Activated CD8-positive, alpha-beta memory T cell treated with anti-CD3 and anti-CD28 coated beads for 4 hours (primary cell): Measurements from ENCODE around the gene MRPL45.
A peak's percentile ranks its signal among the peaks of the same experiment; 100 is the strongest.

Experiments
- DNase-seq, 2 donors: peaks; one replicate each; pipeline ENCODE4 v3.0.0-alpha.2; 2020; ENCODE audit warnings: low read depth in 2 of 2

The MRPL45 gene

DNA sequence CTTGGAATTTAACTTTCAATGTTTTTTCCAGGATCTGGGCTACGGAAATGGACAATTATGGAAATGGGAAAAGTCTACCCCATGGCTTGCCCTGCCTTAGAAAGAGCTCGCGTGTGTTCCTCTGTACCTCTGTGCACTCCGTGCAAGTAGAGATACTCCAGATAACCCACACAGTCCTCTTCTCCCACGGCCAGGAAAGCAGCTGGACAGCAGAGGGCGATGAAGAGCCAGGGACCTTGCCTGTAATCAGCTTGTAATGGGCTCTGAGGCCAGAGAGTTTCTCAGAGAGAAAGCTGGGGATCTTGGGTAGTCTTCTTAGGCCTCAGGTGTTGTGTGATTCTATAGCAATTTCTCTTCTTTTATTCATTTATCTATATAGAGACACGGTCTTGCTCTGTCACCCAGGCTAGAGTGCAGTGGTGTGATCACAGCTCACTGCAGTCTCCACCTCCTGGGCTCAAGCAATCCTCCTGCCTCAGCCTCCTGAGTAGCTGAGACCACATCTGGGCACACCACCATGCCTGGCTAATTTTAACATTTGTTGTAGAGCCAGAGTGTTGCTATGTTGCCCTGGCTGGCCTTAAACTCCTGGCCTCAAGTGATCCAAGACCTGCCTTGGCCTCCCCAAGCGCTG lies 52.2 kb downstream of the MRPL45 start:
- DNase-seq, result peak; percentile 67 to 69

- DNase-seq, result no peak
Observed at GRCh38 chr17:38350035-38350434, 53.1 kb downstream of the MRPL45 start.

DNA sequence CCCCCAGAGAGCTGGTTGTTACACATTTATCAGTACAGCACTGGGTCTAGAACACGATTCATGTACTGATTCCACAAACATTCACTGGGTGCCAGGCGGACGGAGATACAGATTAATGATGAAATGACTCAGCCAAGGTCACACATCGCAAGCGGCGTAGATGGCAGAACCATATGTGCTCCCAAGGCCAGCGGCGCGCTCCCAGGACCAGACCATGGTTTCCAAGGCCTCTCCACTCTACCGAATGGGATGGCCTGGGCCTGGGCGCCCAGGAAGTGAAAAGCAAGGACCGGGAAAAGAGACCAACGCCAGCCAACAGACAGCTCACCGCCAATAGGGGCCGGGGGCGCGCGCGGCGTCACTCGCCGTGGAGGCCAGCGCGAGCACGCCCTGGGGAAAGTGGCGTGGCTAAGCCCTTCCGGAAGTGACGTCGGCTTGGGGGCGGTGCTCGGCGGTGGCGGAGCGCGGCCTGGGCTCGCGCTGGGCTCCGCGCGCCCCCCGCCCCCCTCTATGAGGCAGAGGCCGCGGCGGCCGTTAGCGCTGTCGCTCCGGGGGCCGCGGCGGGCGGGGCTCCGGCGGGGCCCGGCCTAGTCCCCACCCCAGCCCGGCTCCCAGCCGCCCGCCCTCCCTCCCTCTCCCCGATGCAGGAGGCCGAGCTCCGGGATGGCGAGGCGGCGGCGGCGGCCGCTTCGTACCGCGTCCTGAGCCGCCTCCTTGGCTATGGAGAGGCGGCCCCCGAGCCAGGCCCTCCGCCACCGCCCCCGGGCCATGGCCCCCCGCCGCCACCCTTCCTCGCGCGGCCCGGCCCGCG lies 54.6 kb downstream of the MRPL45 start, which contains the start of gene SOCS7:
TSS of gene SOCS7 (plus strand) at position 433 of the 811 bp plus-strand sequence. CDS start at position 642, 209 bp downstream.
- peak; percentile 86 to 88 for DNase-seq

DNA sequence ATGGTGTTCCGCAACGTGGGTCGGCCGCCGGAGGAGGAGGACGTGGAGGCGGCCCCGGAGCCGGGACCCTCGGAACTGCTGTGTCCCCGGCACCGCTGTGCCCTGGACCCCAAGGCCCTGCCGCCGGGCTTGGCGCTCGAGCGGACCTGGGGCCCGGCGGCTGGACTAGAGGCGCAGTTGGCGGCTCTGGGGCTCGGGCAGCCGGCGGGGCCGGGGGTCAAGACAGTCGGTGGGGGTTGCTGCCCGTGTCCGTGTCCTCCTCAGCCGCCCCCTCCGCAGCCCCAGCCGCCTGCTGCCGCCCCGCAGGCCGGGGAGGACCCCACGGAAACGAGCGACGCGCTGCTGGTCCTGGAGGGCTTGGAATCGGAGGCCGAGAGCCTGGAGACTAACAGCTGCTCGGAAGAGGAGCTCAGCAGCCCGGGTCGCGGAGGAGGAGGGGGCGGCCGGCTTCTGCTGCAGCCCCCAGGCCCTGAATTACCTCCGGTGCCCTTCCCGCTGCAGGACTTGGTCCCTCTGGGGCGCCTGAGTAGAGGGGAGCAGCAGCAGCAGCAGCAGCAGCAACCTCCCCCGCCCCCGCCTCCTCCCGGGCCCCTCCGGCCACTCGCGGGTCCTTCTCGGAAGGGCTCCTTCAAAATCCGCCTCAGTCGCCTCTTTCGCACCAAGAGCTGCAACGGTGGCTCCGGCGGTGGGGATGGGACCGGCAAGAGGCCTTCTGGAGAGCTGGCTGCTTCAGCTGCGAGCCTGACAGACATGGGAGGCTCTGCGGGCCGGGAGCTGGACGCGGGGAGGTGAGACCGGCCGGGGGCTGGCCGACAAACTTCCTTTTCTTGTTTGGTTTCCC lies 55.5 kb downstream of the MRPL45 start:
- no peak for DNase-seq

DNA sequence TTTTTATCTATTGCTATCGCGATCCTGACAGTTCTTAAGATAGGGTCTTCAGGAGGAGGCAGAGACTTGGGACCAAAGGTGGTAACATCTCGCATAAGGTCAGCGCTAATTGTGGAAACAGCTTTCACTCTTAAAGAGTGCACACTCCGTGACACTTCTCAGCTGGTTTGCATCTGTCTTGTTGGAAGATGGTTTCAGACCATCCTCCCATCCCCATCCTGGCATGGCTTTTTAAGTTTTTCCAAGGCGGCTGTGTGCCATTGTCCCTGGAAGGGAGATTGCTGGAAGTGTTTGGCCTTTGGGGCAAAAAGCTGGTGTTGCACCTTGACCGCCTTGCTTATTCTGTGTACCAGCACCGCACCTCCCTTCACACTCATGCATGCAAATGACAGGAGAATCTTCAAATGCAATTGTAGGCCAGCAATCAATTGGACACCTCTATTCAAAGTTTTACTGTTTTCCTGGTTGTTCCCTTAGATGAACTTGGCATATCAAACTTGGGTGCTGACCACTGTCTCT lies 56.2 kb downstream of the MRPL45 start:
- DNase-seq, result no peak

GRCh38 chr17:38353668-38354067 lies 56.7 kb downstream of the MRPL45 start:
- DNase-seq, result no peak

DNA sequence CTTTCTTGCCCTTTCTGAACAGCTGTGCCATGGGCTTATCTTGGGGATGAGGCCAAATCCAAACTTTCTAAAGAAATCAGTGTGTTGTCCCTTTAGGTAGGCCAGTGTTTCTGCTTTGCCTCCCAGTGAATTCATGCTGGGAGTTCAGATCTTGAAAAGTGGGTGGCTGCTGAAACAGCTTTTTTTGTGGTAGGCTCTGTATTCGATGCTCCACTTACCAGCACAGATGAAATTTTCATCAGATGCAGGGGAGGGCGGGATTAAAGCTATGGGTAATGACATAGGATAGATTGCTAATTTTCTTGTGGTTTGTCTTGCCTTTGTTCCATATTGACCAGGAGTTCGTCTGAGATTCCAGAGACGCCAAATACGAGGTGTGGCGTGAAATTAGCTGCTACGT lies 57.5 kb downstream of the MRPL45 start:
- no peak for DNase-seq

GRCh38 chr17:38355251-38355650 lies 58.3 kb downstream of the MRPL45 start:
- DNase-seq, result no peak

DNA sequence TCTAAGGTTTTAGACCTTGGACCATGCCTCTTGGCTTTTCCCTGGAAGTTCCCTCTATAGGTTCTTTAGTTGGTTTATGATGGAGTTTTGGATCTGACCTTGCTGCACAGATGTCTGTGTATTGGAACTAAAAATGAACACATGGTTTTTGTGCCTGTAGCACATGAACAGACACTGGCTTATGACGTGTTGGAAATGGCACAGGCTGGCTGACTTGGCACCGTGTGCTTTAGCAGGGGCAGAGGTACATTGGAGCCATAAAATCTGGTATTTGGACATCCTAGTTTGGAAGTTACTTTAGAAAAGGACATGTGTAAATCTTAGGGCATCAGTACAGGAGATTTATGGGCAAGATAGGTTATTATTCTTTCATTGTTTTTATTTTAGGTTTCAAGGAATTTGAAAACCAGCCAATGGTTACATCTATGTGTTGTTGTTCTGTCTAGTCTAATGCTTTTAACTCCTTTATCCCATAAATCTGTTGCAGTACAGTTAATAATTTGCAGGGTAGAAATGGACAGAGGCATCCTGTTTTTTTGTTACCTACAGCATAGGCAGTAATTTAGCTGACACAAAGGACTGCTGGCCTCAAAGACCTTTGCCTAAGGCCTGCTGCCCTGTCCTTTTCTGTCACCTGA lies 60.6 kb downstream of the MRPL45 start:
- DNase-seq, result no peak

DNA sequence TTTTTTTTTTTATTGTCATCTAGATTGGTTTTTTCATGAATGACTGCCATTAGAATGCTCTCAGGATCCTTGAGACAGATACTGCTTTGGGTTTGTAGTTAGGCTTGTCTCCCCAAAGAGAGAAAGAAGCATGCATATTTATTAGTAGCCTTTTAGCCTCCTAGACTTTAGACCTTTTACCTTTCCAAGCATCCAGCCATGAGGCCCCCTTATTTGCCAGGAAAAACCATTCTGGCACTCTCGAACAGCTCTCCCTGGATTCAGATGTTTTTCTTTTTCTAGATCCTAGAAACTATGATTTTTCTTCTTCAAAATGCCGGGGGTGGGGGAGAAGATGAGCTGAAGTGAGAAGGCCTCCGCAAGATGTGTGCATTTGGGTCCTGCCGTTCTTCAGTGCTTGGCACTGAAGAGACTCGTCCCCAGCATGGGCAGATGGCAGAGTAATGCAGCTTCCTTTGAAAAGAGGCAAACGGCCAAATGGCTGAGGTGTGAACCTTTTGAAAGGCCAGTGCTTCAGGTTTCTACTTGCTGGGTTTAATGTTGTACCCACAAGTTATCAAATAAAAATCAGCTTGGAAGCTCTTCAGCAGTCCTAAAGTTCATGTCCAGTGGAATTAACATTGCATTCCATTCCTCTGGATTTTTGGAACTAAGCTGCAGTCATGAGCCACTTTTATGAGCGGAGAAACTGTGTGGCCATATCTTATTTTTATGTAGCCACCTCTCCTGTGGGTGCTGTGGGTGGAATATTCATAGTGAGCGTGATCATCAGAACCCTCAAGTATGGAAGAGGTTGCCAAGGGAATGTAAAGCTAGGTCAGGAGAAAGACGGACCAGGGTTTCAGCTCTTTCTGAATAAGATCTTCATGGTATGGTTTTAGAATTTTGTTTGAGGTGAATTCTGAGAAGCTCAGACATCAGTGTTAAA lies 61.9 kb downstream of the MRPL45 start:
- no peak for DNase-seq

GRCh38 chr17:38361694-38362465 lies 64.9 kb downstream of the MRPL45 start:
- DNase-seq, result no peak

- no peak for DNase-seq
Observed at GRCh38 chr17:38363016-38363415, 66.0 kb downstream of the MRPL45 start.

- no peak for DNase-seq
Observed at GRCh38 chr17:38364741-38365140, 67.8 kb downstream of the MRPL45 start.

- DNase-seq, result no peak
Observed at GRCh38 chr17:38369124-38369886, 72.3 kb downstream of the MRPL45 start.
